HG03175 (cell line): Measurements from ENCODE around the gene LAD1.

Source experiments
- ATAC-seq: cut with Tn5 transposase; IDR thresholded peaks from one replicate; pipeline ENCODE4 v1.9.1; 2021; ENCODE audit warnings: mild to moderate bottlenecking, moderate library complexity; ENCODE audit not compliant: unreplicated experiment

Gene LAD1

GRCh38 chr1:201365251-201365650 is 33.9 kb downstream of the LAD1 start:
- ATAC-seq = no peak

- no peak for ATAC-seq
These were observed 34.4 kb downstream of the LAD1 start for GRCh38 chr1:201364808-201365105.

- ATAC-seq = no peak
These were observed 35.7 kb downstream of the LAD1 start for GRCh38 chr1:201363467-201363866.

GRCh38 chr1:201362906-201363305 is 36.2 kb downstream of the LAD1 start:
- ATAC-seq = no peak

GRCh38 chr1:201361652-201362504 is 37.2 kb downstream of the LAD1 start:
- no peak for ATAC-seq

GRCh38 chr1:201360901-201361651 is 38.0 kb downstream of the LAD1 start:
- no peak for ATAC-seq

GRCh38 chr1:201360486-201360885 is 38.6 kb downstream of the LAD1 start:
- no peak for ATAC-seq

- no peak for ATAC-seq
These were observed 39.3 kb downstream of the LAD1 start for GRCh38 chr1:201359873-201360210.

GRCh38 chr1:201359031-201359872 is 39.9 kb downstream of the LAD1 start:
- ATAC-seq = no peak

GRCh38 chr1:201358596-201358995 is 40.5 kb downstream of the LAD1 start:
- ATAC-seq = no peak

GRCh38 chr1:201357636-201358348 is 41.3 kb downstream of the LAD1 start:
- ATAC-seq = no peak

GRCh38 chr1:201357211-201357610 is 41.9 kb downstream of the LAD1 start:
- ATAC-seq = no peak

GRCh38 chr1:201356701-201357100 is 42.4 kb downstream of the LAD1 start:
- no peak for ATAC-seq

GRCh38 chr1:201356236-201356635 is 42.9 kb downstream of the LAD1 start:
- no peak for ATAC-seq

GRCh38 chr1:201355471-201355870 is 43.7 kb downstream of the LAD1 start:
- no peak for ATAC-seq

GRCh38 chr1:201354901-201355295 is 44.2 kb downstream of the LAD1 start:
- ATAC-seq = no peak

GRCh38 chr1:201354151-201354900 is 44.8 kb downstream of the LAD1 start:
- ATAC-seq = no peak

GRCh38 chr1:201353186-201353940 is 45.8 kb downstream of the LAD1 start:
- ATAC-seq = no peak

GRCh38 chr1:201351617-201352016 is 47.5 kb downstream of the LAD1 start:
- ATAC-seq = no peak

- ATAC-seq = no peak
These were observed 48.2 kb downstream of the LAD1 start for GRCh38 chr1:201350884-201351283.
